Stimulated activated CD8-positive, alpha-beta memory T cell treated with anti-CD3 and anti-CD28 coated beads, Interleukin-4, amount 100 ng/mL, for 4 hours (primary cell): ENCODE data around the gene CDH13.

Source experiments
- DNase-seq, 2 donors: peaks; one replicate each; pipeline ENCODE4 v3.0.0-alpha.2; 2020; ENCODE audit warnings: low read depth in 2 of 2, low spot score in 1 of 2

The CDH13 gene

DNA sequence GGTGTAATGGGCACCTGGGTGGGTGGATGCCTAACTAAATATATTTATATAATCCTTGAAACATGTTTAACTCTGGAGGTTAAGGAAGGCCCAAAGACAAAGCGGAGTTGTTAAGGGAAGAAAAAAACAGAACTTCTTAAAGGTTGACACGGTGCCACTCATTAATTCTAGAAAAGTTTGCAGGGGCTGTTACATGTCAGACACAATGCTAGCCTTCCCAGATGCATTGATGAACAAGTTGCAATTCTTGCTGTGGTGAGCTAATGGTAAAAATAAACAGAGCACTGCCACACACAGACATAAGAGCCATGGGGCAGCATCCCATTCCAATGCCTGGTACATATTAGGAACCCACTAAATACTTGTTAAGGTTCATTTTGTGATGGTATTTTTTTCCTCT, 109.5 kb downstream of the CDH13 start:
- DNase-seq, result no peak

GRCh38 chr16:82738699-82739098, 111.9 kb downstream of the CDH13 start:
- DNase-seq, result no peak

DNA sequence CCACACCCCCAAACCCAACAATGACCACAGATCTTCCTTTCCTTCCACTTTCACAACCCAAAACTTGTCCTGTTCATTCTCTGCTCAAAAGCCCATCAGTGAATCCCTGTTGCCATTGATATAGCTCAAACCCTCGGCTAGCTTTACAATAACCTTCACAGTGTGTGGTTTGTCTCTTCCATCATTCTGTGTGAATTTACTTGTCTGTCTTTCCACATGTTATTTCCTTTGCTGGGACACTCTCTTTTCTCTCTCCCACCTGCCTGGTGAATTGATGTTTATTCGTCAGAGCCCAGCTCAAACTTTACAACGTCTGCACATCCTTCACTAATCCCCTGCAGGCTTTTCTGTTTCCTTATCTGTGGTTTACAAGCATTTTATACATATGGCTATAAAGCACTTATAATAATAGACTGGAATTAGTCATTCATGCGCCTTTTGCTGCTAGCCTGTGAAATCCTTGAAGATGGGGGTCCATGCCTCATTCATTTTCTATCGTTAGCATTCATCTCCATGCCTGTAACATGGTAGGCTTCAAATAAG, 114.4 kb downstream of the CDH13 start:
- no peak for DNase-seq

DNA sequence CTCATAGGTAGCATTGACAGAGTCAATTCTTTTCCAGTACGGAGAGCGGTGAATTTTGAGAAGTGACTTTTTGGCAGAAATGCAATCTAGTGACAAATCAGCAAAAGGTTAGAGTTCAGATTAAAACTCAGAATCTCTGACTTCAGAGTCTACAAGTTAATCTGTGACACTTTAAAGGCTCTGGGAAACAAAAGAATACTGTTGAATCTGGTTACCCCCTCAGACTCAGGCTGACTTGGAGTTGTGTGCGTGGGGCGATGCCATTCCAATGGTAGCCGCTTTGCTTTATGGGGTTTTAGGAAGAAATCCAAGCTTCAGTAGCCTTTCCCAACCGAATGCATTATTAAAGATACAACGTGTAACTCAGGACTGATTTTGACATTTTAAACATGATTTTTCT, 118.2 kb downstream of the CDH13 start:
- DNase-seq, result no peak

- no peak for DNase-seq
These were observed 121.3 kb downstream of the CDH13 start for GRCh38 chr16:82748026-82748425.

DNA sequence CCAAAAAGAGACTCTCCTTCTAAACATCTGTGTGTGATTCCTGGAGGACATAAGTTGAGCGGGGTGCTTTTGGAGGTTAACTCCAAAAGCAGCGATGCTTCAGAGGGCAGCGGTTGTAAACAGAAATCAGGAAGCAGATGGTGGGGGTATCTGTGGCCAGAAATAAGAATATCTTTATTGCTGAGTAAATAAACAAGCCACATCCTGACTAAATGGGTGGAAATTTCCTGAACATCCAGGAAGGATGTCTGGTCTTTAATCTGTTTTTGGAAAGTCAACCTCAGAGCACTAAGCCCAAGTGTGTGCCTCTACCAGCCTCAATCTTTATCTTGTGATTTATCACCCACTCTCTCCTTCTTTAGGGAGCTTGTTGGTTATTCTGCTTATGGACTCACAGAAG, 123.3 kb downstream of the CDH13 start:
- DNase-seq, result no peak

GRCh38 chr16:82751020-82751419, 124.3 kb downstream of the CDH13 start:
- DNase-seq, result no peak

DNA sequence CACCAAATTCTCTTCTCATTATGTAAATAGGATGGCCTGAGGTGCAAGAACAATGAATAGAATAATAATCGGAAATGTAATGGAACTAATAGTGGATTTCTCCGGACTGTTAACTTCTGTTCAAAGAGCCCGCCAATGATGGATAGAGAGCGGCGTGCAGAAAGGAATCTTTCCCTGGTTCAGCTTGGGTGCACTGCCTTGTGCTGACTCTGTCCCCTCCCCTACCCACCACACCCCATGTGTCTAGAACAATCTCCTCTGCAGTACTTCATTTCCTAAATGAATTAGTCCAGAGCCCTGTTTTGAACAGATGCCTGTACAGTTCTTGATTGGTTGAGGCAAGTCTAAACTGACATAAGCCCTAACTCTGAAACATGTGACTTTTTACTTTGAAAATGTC, 125.4 kb downstream of the CDH13 start:
- DNase-seq, result no peak

DNA sequence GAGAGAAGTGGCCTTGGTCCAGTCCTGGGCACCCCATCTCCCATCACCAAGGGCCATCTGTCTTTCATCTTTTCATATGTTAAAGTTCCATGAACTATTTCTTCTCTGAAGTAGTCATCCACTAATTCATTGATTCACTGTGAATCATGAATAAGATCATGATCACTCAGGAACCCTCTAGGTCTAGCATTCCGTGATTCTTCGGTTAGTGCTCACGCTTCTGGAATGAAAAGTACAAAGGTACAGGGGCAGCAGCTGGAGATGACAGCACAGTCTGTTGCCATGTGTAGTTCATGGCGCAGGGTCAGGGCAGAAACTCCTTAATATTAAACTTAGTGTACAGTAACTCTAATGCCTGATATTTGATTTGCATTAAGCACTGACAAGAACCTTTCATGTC, 127.1 kb downstream of the CDH13 start:
- DNase-seq, result no peak

DNA sequence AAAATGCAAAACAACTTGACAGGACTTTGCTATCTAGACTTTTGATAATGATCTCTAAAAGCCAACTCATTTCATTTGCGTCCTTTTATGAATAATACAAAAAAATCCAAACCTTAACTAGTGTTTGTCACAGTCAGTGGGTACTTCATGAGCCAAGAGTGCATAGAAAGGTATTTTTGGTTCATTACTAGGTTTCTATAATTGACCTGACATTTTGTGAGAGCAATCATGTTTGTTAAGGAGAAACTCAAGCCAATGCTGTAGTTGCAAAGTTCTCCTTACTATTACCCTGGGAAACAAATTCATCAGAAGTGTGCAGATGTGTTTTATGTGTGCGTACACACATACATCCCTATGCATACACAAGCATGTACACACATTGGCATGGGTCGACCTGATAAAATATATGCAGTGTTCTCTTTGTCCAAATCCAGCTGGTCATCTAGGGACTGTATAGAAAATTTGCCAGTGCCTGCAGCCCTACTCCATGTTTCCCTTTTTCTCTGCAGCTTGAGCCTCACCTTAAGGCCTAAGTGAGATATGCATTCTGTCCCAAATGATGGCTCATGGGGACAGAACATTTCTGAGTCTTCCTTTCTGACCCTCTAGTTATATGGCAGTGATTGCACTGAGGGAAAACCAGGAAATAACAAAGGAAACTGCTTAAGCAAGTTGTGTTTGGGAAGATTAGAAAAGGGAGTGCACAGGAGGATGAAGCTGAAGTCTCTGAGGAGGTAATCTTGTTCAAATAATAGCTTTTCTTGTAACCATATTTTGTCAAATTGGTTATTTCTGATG, 128.1 kb downstream of the CDH13 start:
- no peak for DNase-seq

GRCh38 chr16:82755570-82756282, 129.0 kb downstream of the CDH13 start:
- DNase-seq, result no peak

GRCh38 chr16:82756283-82756599, 129.5 kb downstream of the CDH13 start:
- no peak for DNase-seq

DNA sequence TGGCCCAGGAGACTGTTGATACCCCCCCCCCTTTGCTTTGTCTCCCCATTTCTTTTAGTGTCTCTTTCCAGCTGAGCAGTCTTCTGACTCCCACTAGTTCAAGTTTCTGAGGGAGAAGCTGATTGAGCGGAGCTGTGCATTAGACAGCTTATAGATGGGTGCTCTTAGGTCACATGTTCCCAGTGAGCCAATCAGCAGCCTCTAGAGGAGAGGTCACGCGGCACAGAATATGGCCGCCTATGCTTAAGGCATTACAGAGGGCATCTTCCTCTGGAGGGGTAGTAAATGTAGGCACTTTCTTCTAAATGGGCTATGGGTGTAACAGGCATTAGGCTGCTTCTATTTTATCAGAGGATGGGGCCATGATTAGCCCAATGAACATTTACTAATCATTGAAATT, 131.6 kb downstream of the CDH13 start:
- no peak for DNase-seq

- no peak for DNase-seq
These were observed 132.1 kb downstream of the CDH13 start for GRCh38 chr16:82758904-82759303.

- no peak for DNase-seq
These were observed 134.5 kb downstream of the CDH13 start for GRCh38 chr16:82761236-82761635.

DNA sequence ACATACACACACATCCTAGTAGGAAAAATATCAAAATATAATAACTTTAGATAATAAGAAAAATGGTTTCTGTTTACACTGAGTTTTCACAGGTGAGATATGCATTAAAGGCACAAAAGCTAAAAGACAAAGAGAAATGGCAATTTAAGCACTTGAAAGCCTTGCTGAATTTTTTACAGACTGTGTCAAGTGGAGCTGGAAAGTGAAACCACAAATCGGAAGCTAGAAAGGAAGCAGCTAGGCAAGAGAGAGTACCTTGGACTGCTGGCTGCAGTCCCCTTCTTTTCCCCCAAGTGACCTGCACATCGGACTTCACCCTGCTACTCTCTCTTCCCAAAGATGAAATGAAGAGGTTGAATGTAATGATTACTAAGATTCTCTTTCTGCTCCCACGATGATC, 135.1 kb downstream of the CDH13 start:
- no peak for DNase-seq

- no peak for DNase-seq
These were observed 136.6 kb downstream of the CDH13 start for GRCh38 chr16:82763371-82763770.

DNA sequence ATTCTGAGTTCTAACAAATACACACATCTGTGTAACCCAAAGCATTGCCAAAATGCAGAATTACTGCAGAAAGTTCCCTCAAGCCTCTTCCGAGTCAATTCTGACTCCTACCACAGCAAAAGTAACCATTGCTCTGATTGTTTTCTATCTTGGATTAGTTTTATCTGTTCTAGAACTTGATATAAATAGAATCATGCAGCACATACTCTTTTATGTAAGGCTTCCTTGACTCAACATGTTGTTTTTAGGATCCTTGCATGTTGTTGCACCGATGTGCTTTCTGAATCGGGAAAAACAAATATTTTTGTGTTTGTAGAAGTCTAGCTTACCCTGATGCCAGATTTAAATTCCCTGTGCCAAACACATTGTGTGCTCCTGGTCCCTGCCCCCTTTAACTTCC, 140.4 kb downstream of the CDH13 start:
- DNase-seq, result no peak

DNA sequence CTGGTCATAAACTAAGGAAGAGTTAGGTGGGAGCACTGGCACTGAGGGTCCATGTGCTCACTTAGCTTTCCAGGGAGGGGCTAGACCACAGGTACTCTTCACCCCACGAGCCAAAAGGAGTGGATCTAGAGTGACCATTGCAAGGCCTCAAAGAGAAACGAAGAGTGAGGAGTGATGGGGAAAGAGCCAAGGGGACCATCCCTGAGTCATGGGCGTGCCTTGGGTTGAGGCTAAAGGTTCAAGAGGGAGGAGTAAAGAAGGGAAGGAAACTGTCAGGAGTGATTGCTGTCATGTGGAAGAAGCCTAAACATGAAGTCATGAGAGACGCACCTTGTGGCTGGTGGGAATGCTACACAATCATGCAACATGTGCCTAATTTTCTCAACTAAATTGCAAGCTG, 141.0 kb downstream of the CDH13 start:
- no peak for DNase-seq

DNA sequence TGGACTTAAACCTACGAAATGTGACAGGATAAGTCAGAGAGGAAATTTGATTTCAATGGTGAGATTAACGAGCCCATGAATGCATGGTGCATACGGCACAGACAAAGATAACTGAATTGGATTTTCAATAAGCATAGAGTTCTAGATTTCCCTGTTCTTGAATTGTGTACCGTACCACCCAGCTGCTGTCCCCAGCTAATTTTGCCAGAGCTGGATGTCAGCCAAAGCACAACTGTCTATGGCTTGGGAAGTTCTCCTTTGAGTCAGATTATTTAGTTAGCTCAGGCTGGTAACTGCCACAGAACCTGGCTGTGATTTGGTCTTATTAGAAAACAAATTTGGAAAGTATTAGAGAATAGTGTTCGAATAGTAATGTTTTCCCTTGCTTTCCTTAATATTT, 143.1 kb downstream of the CDH13 start:
- no peak for DNase-seq

DNA sequence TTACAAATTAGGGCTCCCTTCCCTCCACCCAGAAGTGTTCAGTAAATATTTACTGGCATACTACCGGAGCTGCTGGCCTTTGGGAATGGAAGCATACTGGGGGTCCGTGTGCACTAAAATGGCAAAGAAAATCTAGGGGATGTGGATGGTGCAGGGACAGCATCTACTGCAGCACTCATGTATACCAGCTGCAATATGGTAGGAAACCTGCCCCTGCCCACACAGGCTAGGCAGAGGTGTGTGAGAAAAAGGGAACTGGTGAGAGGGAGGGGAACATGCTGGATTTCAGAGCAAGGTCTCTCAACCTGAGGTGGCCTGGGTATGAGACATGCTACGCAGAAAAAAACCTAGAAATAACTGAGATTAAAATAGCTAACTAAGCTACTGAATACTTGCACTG, 145.4 kb downstream of the CDH13 start:
- no peak for DNase-seq

DNA sequence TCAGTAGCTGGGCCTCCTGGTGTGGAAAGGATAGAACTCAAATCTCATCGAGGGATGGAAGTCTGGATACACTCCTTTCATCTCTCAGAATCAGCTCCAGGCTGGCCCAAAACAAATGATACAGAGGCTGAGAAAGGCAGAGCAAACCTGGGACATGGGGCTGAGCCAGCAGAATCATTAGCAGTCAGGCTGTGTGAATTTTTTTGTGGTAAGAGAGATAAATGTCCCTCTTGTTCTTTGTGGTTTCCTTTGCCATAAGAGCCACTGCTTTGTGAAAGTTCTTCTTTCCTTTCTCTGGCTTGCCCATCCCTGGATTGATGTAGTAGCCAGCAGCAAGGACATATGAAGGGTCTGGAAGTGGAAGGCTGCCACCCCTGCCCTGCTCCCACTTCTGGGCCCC, 146.2 kb downstream of the CDH13 start:
- no peak for DNase-seq
